Measurements from ENCODE around the gene OPRL1. TPM values are rescaled to one million over a fixed set of nuclear protein-coding genes. Genes with fewer than 3 reads are reported as not detected.

The OPRL1 gene
- polyA plus RNA-seq, 1 of the 3 experiments (the other 2 are of a cell fraction): 1.8 TPM

DNA sequence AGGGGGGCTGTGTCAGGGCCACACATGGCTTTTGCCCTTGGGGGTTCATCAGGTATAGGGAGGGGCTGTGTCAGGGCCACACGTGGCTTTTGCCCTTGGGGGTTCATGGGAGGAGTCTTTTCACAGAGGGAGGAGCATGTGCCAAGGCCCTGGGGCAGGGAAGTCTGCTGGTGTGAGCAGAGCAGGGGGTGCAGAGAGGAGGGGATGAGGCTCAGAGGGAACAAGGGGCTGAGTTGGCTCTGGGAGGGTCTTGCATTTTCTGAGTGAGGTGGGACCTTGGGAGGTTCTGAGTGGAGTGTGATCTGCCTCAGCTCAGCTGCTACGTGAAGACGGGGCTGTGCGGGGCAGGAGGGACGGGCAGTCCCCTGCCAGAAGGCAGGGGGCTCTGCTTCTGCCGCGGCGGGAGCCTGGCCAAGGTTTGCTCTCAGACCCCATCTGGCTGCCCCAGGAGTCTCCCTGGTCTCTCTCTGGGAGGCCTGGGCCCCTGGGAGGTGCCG, 24.4 kb upstream of the OPRL1 start:
- H3K4me3 ChIP-seq (ENCODE audit: low read depth in 2 of 2, low read length in 1 of 2): no peak overlapping the region
- no peaks in the 10 kb centered on the region for H3K27me3 ChIP-seq (ENCODE audit: insufficient read depth)
- no peaks in the 10 kb centered on the region for H3K9me2 ChIP-seq
- H3F3A ChIP-seq (replicated peaks; ENCODE audit: insufficient read depth): no peaks in the 10 kb centered on the region
- no peaks in the 10 kb centered on the region for H3K36me3 ChIP-seq (replicated peaks in 1 of 2; ENCODE audit: control insufficient read depth in 1 of 2, insufficient read depth in 2 of 2, low read length in 1 of 2)
- POLR2A ChIA-PET: interaction anchor here (1.4 kb wide), 1 partner anchor 24 kb away, joined by 3 read pairs; the partner anchor contains the start of gene RGS19
- H3K9me3 ChIP-seq: no peaks in the 10 kb centered on the region
- no peaks in the 10 kb centered on the region for H3K79me2 ChIP-seq (ENCODE audit: insufficient read depth)
- DNase-seq: no peak
- WGBS (ENCODE audit: low lambda C conversion rate): 59% methylated on average over 3 of the region's 9 CpGs
- no peaks in the 10 kb centered on the region for H4K20me1 ChIP-seq (ENCODE audit: insufficient read depth)
- peaks cover 0 to 10% of the 10 kb centered on the region in 2 experiments; a peak in 1 of 4 replicates for H3K4me1 ChIP-seq (ENCODE audit: control insufficient read depth in 1 of 2, insufficient read depth in 2 of 2, low read depth in 1 of 2, low read length in 1 of 2)
- no peak overlapping the region for H3K4me2 ChIP-seq
- no peak overlapping the region for H3K9ac ChIP-seq
- CTCF ChIA-PET: interaction anchor here (7.8 kb wide), 1 partner anchor 17 kb away, joined by 85 read pairs; no protein-coding TSS in a partner anchor
- no peak overlapping the region for H3K27ac ChIP-seq (ENCODE audit: low read depth in 2 of 2, low read length in 1 of 2)
- TF ChIP-seq POLR2AphosphoS5 (IDR thresholded peaks at IDR 0.05; ENCODE audit: low read depth, low read length) (no peak), SIN3A (IDR thresholded peaks at IDR 0.05; ENCODE audit: borderline replicate concordance, low read depth, low read length) (no peak), TCF12 (IDR thresholded peaks at IDR 0.05) (no peak), MEF2A (IDR thresholded peaks at IDR 0.05; ENCODE audit: borderline replicate concordance, low read depth) (no peak), GATA2 (CRISPR knock-in tag; IDR thresholded peaks at IDR 0.05) (no peak), FOSL2 (IDR thresholded peaks at IDR 0.05; ENCODE audit: borderline replicate concordance, low read depth) (no peak), YY1 (IDR thresholded peaks at IDR 0.05; ENCODE audit: low read depth) (no peak), GABPA (IDR thresholded peaks at IDR 0.05; ENCODE audit: low read depth) (no peak), NFIC (IDR thresholded peaks at IDR 0.05; ENCODE audit: borderline replicate concordance) (no peak), RAD21 (IDR thresholded peaks at IDR 0.05; ENCODE audit: low read length) (no peak)
- TF ChIP-seq, protein P1, sequence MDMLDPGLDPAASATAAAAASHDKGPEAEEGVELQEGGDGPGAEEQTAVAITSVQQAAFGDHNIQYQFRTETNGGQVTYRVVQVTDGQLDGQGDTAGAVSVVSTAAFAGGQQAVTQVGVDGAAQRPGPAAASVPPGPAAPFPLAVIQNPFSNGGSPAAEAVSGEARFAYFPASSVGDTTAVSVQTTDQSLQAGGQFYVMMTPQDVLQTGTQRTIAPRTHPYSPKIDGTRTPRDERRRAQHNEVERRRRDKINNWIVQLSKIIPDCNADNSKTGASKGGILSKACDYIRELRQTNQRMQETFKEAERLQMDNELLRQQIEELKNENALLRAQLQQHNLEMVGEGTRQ (IDR thresholded peaks at IDR 0.05; ENCODE audit: borderline replicate concordance, low read depth, low read length): no peak
- TF ChIP-seq, protein P2, sequence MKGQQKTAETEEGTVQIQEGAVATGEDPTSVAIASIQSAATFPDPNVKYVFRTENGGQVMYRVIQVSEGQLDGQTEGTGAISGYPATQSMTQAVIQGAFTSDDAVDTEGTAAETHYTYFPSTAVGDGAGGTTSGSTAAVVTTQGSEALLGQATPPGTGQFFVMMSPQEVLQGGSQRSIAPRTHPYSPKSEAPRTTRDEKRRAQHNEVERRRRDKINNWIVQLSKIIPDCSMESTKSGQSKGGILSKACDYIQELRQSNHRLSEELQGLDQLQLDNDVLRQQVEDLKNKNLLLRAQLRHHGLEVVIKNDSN (IDR thresholded peaks at IDR 0.05; ENCODE audit: borderline replicate concordance, low read depth): no peak
- TF ChIP-seq, protein P3, sequence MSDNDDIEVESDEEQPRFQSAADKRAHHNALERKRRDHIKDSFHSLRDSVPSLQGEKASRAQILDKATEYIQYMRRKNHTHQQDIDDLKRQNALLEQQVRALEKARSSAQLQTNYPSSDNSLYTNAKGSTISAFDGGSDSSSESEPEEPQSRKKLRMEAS (IDR thresholded peaks at IDR 0.05; ENCODE audit: low read depth): no peak
- H2AFZ ChIP-seq (ENCODE audit: low read depth): no peak overlapping the region

DNA sequence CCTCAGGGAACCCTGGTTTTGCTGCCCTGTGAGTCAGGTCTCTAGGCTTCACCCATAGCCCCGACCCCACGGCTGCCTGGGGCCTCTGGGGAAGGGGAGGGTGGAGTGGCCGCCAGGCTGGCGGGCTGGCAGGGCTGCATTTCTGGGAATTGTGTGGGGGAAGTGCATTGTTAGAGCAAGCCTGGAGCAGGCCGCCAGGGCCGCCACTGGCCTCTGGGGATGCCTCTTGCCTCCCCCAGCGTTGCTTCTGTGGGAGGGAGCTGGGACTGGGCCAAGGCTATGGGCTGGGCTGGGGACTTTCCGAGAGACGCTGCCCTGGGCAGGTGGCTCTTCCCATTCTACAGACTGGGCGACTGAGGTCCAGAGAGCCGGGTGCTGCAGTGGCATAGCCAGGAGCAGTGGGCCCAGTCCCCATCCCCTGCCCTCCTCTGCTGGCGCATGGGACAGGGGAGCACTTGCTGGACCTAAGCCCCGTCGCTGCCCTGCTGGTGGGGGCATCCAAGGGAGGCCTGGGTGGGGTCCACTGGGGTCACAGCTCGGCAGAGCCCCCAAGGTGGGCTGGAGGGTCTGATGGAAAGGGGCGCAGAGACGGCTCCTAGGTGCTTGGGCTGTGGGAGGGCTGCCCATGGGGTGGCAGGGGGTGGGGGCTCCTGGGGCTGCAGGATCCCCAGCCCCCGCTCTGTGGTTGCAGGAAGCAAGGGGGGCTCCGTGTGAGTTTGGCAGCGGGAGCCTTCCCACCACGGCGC, 23.8 kb upstream of the OPRL1 start:
- Histone ChIP-seq H3K79me2 (ENCODE audit: insufficient read depth) (no peaks in the 10 kb centered on the region), H3K9me3 (no peaks in the 10 kb centered on the region), H3K9ac (no peak overlapping the region), H3F3A (replicated peaks; ENCODE audit: insufficient read depth) (no peaks in the 10 kb centered on the region), H3K9me2 (no peaks in the 10 kb centered on the region), H4K20me1 (ENCODE audit: insufficient read depth) (no peaks in the 10 kb centered on the region), H2AFZ (ENCODE audit: low read depth) (no peak overlapping the region), H3K4me1 (ENCODE audit: control insufficient read depth in 1 of 2, insufficient read depth in 2 of 2, low read depth in 1 of 2, low read length in 1 of 2) (peaks cover 0 to 10% of the 10 kb centered on the region in 2 experiments; a peak in 1 of 4 replicates), H3K27me3 (ENCODE audit: insufficient read depth) (no peaks in the 10 kb centered on the region), H3K4me3 (ENCODE audit: low read depth in 2 of 2, low read length in 1 of 2) (no peak overlapping the region), H3K36me3 (replicated peaks in 1 of 2; ENCODE audit: control insufficient read depth in 1 of 2, insufficient read depth in 2 of 2, low read length in 1 of 2) (no peaks in the 10 kb centered on the region), H3K27ac (ENCODE audit: low read depth in 2 of 2, low read length in 1 of 2) (no peak overlapping the region), H3K4me2 (no peak overlapping the region)
- WGBS (ENCODE audit: low lambda C conversion rate): 74% methylated on average over 11 of the region's 22 CpGs
- peak; percentile 57 for DNase-seq
- POLR2A ChIA-PET: interaction anchor here (1.4 kb wide), 1 partner anchor 23 kb away, joined by 3 read pairs; the partner anchor contains the start of gene RGS19
- CTCF ChIA-PET: interaction anchor here (7.8 kb wide), 1 partner anchor 18 kb away, joined by 85 read pairs; no protein-coding TSS in a partner anchor
- no peak for TF ChIP-seq JUND (IDR thresholded peaks at IDR 0.05)
- TF ChIP-seq RXRA (IDR thresholded peaks at IDR 0.05; ENCODE audit: borderline replicate concordance, low read depth): no peak
- TF ChIP-seq TCF12 (IDR thresholded peaks at IDR 0.05): no peak
- TF ChIP-seq FOXJ3 (CRISPR knock-in tag; IDR thresholded peaks at IDR 0.05): no peak
- no peak for TF ChIP-seq FOXM1 (IDR thresholded peaks at IDR 0.05; ENCODE audit: low read depth)
- TF ChIP-seq, protein P2 (IDR thresholded peaks at IDR 0.05; ENCODE audit: borderline replicate concordance, low read depth): no peak
- TF ChIP-seq, protein P4, sequence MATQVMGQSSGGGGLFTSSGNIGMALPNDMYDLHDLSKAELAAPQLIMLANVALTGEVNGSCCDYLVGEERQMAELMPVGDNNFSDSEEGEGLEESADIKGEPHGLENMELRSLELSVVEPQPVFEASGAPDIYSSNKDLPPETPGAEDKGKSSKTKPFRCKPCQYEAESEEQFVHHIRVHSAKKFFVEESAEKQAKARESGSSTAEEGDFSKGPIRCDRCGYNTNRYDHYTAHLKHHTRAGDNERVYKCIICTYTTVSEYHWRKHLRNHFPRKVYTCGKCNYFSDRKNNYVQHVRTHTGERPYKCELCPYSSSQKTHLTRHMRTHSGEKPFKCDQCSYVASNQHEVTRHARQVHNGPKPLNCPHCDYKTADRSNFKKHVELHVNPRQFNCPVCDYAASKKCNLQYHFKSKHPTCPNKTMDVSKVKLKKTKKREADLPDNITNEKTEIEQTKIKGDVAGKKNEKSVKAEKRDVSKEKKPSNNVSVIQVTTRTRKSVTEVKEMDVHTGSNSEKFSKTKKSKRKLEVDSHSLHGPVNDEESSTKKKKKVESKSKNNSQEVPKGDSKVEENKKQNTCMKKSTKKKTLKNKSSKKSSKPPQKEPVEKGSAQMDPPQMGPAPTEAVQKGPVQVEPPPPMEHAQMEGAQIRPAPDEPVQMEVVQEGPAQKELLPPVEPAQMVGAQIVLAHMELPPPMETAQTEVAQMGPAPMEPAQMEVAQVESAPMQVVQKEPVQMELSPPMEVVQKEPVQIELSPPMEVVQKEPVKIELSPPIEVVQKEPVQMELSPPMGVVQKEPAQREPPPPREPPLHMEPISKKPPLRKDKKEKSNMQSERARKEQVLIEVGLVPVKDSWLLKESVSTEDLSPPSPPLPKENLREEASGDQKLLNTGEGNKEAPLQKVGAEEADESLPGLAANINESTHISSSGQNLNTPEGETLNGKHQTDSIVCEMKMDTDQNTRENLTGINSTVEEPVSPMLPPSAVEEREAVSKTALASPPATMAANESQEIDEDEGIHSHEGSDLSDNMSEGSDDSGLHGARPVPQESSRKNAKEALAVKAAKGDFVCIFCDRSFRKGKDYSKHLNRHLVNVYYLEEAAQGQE (IDR thresholded peaks at IDR 0.05; ENCODE audit: low read depth, low read length): no peak
- TF ChIP-seq TEAD4 (IDR thresholded peaks at IDR 0.05; ENCODE audit: borderline replicate concordance, insufficient read depth): no peak
- no peak for TF ChIP-seq RAD21 (IDR thresholded peaks at IDR 0.05; ENCODE audit: low read length)
- no peak for TF ChIP-seq EZH2phosphoT487 (IDR thresholded peaks at IDR 0.05; ENCODE audit: borderline replicate concordance, low read depth)
- TF ChIP-seq MEF2A (IDR thresholded peaks at IDR 0.05; ENCODE audit: borderline replicate concordance, low read depth): no peak
- no peak for TF ChIP-seq NRF1 (IDR thresholded peaks at IDR 0.05; ENCODE audit: low read depth, low read length)
